CD4-positive, alpha-beta memory T cell (primary cell): ENCODE data around the gene GHRL. TPM values are rescaled to one million over a fixed set of nuclear protein-coding genes. Genes with fewer than 3 reads are reported as not detected.

Source experiments
- CTCF ChIA-PET: fragments of 350-600 bp; sonication (Branson Sonifier 250); formaldehyde crosslinking; loops from one replicate; lab custom pipeline; 2021; ENCODE audit warnings: inconsistent platforms; ENCODE audit not compliant: partially characterized antibody; lab: Charles Lee
- POLR2A ChIA-PET: fragments of 350-600 bp; sonication (Branson Sonifier 250); formaldehyde crosslinking; loops from one replicate; lab custom pipeline; 2021; ENCODE audit not compliant: partially characterized antibody; lab: Charles Lee
- DNase-seq, 5 donors: peaks; one replicate each; pipeline versions ENCODE4 v3.0.0 to v3.0.0-alpha.2; 2020 to 2022; ENCODE audit warnings: mixed read lengths in 1 of 5
- H3K27ac ChIP-seq: one replicate; pipeline ENCODE4 v1.7.0; 2013; ENCODE audit warnings: low read depth, low read length
- H3K27me3 ChIP-seq: 2 replicates; pipeline ENCODE4 v1.7.0; 2013; ENCODE audit warnings: mild to moderate bottlenecking, low read length, moderate library complexity; ENCODE audit not compliant: insufficient read depth
- H3K36me3 ChIP-seq: 2 replicates; pipeline ENCODE4 v1.7.0; 2013; ENCODE audit warnings: mild to moderate bottlenecking, low read length, moderate library complexity; ENCODE audit not compliant: insufficient read depth
- H3K4me1 ChIP-seq: 2 replicates; pipeline ENCODE4 v1.7.0; 2013; ENCODE audit warnings: mild to moderate bottlenecking, low read length, moderate library complexity; ENCODE audit not compliant: insufficient read depth
- H3K4me3 ChIP-seq, 2 donors: one replicate each; pipeline ENCODE4 v1.7.0; 2013; ENCODE audit warnings: low read length in 2 of 2, mild to moderate bottlenecking in 1 of 2
- H3K9me3 ChIP-seq, 2 donors: one replicate each; pipeline ENCODE4 v1.7.0; 2013; ENCODE audit warnings: low read length in 2 of 2, control low read depth in 1 of 2; ENCODE audit not compliant: control insufficient read depth in 1 of 2
- H3K27ac Mint-ChIP-seq, 7 donors: one replicate each; pipeline ENCODE4 v1.8.0; 2020 to 2021; ENCODE audit warnings: mixed read lengths in 7 of 7, mild to moderate bottlenecking in 6 of 7, inconsistent platforms in 3 of 7, moderate library complexity in 3 of 7
- H3K27me3 Mint-ChIP-seq, 2 donors: one replicate each; pipeline ENCODE4 v1.8.0; 2020 to 2021; ENCODE audit warnings: mixed read lengths in 2 of 2
- H3K36me3 Mint-ChIP-seq, 2 donors: one replicate each; pipeline ENCODE4 v1.8.0; 2020 to 2021; ENCODE audit warnings: mixed read lengths in 2 of 2, inconsistent platforms in 1 of 2, mild to moderate bottlenecking in 1 of 2
- H3K4me1 Mint-ChIP-seq, 4 donors: one replicate each; pipeline ENCODE4 v1.8.0; 2020 to 2021; ENCODE audit warnings: mixed read lengths in 4 of 4, mild to moderate bottlenecking in 1 of 4
- H3K4me3 Mint-ChIP-seq, 8 donors: one replicate each; pipeline ENCODE4 v1.8.0; 2020 to 2021; ENCODE audit warnings: mixed read lengths in 8 of 8, mild to moderate bottlenecking in 7 of 8, moderate library complexity in 6 of 8, inconsistent platforms in 3 of 8
- H3K9me3 Mint-ChIP-seq, 8 donors: one replicate each; pipeline ENCODE4 v1.8.0; 2020 to 2021; ENCODE audit warnings: mixed read lengths in 8 of 8, mild to moderate bottlenecking in 5 of 8, inconsistent platforms in 3 of 8, moderate library complexity in 1 of 8
- intact Hi-C: fragments of 100-400 bp; cut with micrococcal nuclease; formaldehyde crosslinking; loops from one replicate; pipeline ENCODE4 v1.15.1; 2023
- polyA plus RNA-seq, 2 donors: library from polyadenylated mRNA; unstranded; fragments of 300-500 nt; fragmentation: Illumina TruSeq; gene quantifications; one replicate each; pipeline ENCODE4 v1.2.3, GENCODE V29; 2021
- total RNA-seq, 2 experiments: library from RNA; stranded (reverse); gene quantifications; one replicate each; pipeline ENCODE4 v1.2.3, GENCODE V29; 2021

The GHRL gene
- total and polyA plus RNA-seq, 4 experiments from 2014 or later, result 0.75 to 1.1 TPM; not detected in 2

DNA sequence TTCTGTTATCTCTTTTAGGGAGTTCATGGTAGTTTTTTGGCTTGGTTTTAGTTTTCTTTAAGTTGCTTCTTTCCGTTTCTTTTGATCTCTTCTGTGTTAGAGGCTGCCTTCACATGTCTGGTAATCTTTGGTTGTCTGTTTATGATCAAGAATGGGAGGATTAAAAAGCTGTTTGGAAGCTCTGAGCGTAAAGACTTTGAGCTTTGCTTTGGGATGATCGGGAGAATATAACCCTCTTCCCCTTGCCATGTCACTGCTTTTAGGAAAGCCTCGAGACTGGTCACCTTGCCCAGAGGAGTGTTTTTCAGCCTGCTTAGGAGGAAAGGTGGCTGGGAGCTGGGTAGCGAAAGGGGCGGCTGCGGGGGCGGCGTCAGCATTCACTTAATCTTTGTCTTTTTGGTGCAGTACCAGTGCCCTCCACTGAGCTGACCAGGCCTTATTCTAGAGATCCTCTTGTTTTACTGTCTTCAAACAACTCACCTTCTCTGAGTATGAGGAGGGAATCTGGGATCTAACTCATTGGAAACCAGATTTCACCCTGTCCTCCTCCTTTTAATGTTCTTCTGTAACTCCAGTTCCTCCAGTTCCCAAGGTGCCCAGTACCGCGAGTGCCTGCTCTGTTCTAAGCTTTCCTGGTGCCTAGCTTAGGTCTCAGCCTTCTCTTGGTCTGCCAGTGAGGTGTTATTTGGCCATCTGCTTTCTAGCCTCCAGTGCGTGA is 28.9 kb downstream of the GHRL start:
- intact Hi-C loops, result loop anchor here (1.0 kb wide), 3 partner anchors 16 to 100 kb away; partner anchors contain the start of genes IRAK2 and TATDN2
- peak; percentile 66 to 80 (median 71) for DNase-seq
- H3K9me3 ChIP-seq, result no peaks in the 10 kb centered on the region
- Mint-ChIP-seq H3K27ac (peak overlapping the region; percentile 78 to 97 (median 91)), H3K4me3 (peak overlapping the region; percentile 72 to 91 (median 80)), H3K36me3 (peaks cover 58 to 69% of the 10 kb centered on the region in 2 donors), H3K4me1 (peaks cover 48 to 93% (median 76%) of the 10 kb centered on the region in 4 donors), H3K27me3 (no peaks in the 10 kb centered on the region), H3K9me3 (no peaks in the 10 kb centered on the region)
- ChIA-PET CTCF (interaction anchor here (0.7 to 5.3 kb wide), 30 partner anchors 8 to 832 kb away, joined by 3 to 67 read pairs (median 4); partner anchors contain the start of genes CRELD1, IRAK2, TATDN2 and VHL), POLR2A (interaction anchor here (0.7 to 4.4 kb wide), 22 partner anchors 9 to 868 kb away, joined by 3 to 62 read pairs (median 4); partner anchors contain the start of genes ARPC4, BRK1, CRELD1 and SEC13)
- H3K4me3 ChIP-seq, result peak overlapping the region in 1 of 2 donors; percentile 22
- no peaks in the 10 kb centered on the region for H3K27me3 ChIP-seq
- peak overlapping the region; percentile 64 for H3K27ac ChIP-seq
- peaks cover 83% of the 10 kb centered on the region for H3K4me1 ChIP-seq
- H3K36me3 ChIP-seq, result peaks cover 27% of the 10 kb centered on the region

DNA sequence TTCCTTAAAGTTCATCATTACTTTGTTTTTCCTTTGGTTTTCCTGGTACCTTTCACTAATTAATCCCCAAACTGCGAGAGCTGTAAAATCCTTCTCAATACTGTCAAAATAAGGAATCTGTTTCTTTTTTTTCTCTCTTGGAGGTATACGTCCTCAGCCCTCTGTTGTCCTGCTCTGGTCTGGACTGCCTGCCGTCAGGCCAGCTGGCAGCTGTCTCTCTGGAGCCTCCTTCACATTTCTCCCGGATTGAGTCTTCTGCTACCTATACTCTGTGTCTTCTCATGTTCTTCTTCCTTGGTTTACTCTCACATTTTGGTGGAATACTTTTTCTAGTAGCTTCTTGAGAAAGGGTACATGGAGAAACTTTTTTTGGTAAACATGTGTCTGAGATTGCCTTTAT is 30.7 kb downstream of the GHRL start:
- peaks cover 49 to 65% of the 10 kb centered on the region in 2 donors for H3K36me3 Mint-ChIP-seq

GRCh38 chr3:10260211-10260701 is 32.5 kb downstream of the GHRL start:
- Mint-ChIP-seq H3K4me3 (peak overlapping the region in 2 of 8 donors; percentile 5 to 6), H3K36me3 (peaks cover 49 to 67% of the 10 kb centered on the region in 2 donors)

More for the DNA sequence above, 30.7 kb downstream of the GHRL start:
- ChIA-PET POLR2A (interaction anchor here (0.9 to 4.4 kb wide), 5 partner anchors 9 to 329 kb away, joined by 3 to 62 read pairs (median 9); partner anchors contain the start of genes BRK1, CRELD1 and TATDN2), CTCF (interaction anchor here (0.7 to 5.3 kb wide), 8 partner anchors 12 to 330 kb away, joined by 3 to 67 read pairs (median 6); partner anchors contain the start of genes IRAK2, TATDN2 and VHL)
- peaks cover 71% of the 10 kb centered on the region for H3K4me1 ChIP-seq
- peak overlapping the region in 4 of 8 donors; percentile 3 to 55 (median 26) for H3K4me3 Mint-ChIP-seq
- H3K27ac ChIP-seq, result no peak overlapping the region
- DNase-seq, result no peak
- H3K4me3 ChIP-seq, result no peak overlapping the region
- H3K27me3 ChIP-seq, result no peaks in the 10 kb centered on the region
- H3K9me3 Mint-ChIP-seq, result no peaks in the 10 kb centered on the region
- peaks cover 43 to 83% (median 67%) of the 10 kb centered on the region in 4 donors for H3K4me1 Mint-ChIP-seq
- peaks cover 20% of the 10 kb centered on the region for H3K36me3 ChIP-seq
- no peaks in the 10 kb centered on the region for H3K9me3 ChIP-seq
- H3K27me3 Mint-ChIP-seq, result no peaks in the 10 kb centered on the region
- intact Hi-C loops, result no loop called here
- peak overlapping the region; percentile 42 to 94 (median 83) for H3K27ac Mint-ChIP-seq

DNA sequence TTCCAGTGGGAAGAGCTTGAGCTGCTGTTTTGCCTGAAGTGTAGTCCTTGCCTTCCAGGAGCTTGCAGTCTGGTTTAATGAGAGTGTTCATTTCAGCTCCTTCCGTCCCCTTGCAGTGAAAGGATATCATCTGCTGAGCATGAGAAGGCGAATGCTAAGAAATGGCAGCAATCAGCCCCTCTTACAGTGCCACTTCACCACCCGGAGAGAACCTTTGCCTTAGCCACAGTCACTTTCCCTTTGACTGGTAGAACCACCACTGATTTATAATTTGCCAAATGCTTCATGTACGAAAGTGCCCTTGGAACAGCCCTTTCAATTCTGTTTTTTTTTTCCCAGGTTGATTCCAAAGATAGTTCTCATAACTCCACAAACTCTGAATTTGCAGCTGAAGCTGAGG is 32.9 kb downstream of the GHRL start:
- H3K27me3 ChIP-seq, result no peaks in the 10 kb centered on the region
- no peaks in the 10 kb centered on the region for H3K9me3 ChIP-seq
- Mint-ChIP-seq H3K27me3 (no peaks in the 10 kb centered on the region), H3K4me3 (peak overlapping the region in 2 of 8 donors; percentile 5 to 6), H3K36me3 (peaks cover 49 to 70% of the 10 kb centered on the region in 2 donors), H3K4me1 (peaks cover 42 to 82% (median 69%) of the 10 kb centered on the region in 4 donors), H3K27ac (peak overlapping the region; percentile 72 to 92 (median 85)), H3K9me3 (peaks cover 0 to 1% (median 0%) of the 10 kb centered on the region in 8 donors)
- intact Hi-C loops, result no loop called here
- H3K4me1 ChIP-seq, result peaks cover 69% of the 10 kb centered on the region
- peaks cover 18% of the 10 kb centered on the region for H3K36me3 ChIP-seq
- H3K4me3 ChIP-seq, result no peak overlapping the region
- DNase-seq, result no peak
- ChIA-PET POLR2A (interaction anchor here (0.9 to 1.7 kb wide), 3 partner anchors 10 to 17 kb away, joined by 4 to 5 read pairs (median 4); partner anchors contain the start of gene TATDN2), CTCF (no interaction called here)
- H3K27ac ChIP-seq, result no peak overlapping the region

More at GRCh38 chr3:10260211-10260701, 32.5 kb downstream of the GHRL start:
- Histone ChIP-seq H3K27ac (no peak overlapping the region), H3K4me1 (peaks cover 67% of the 10 kb centered on the region), H3K27me3 (no peaks in the 10 kb centered on the region), H3K9me3 (no peaks in the 10 kb centered on the region), H3K4me3 (no peak overlapping the region), H3K36me3 (peaks cover 18% of the 10 kb centered on the region)
- ChIA-PET CTCF (no interaction called here), POLR2A (interaction anchor here (1.3 to 4.4 kb wide), 5 partner anchors 9 to 18 kb away, joined by 3 to 62 read pairs (median 5); partner anchors contain the start of gene TATDN2)
- Mint-ChIP-seq H3K27ac (peak overlapping the region; percentile 61 to 92 (median 85)), H3K27me3 (no peaks in the 10 kb centered on the region), H3K9me3 (peaks cover 0 to 1% (median 0%) of the 10 kb centered on the region in 8 donors), H3K4me1 (peaks cover 38 to 82% (median 68%) of the 10 kb centered on the region in 4 donors)
- no peak for DNase-seq
- intact Hi-C loops, result no loop called here

- H3K27me3 ChIP-seq, result no peaks in the 10 kb centered on the region
- CTCF ChIA-PET, result no interaction called here
- no peak overlapping the region for H3K27ac ChIP-seq
- H3K4me3 ChIP-seq, result no peak overlapping the region
- POLR2A ChIA-PET, result interaction anchor here (0.9 to 1.7 kb wide), 3 partner anchors 11 to 17 kb away, joined by 4 to 5 read pairs (median 4); partner anchors contain the start of gene TATDN2
- Mint-ChIP-seq H3K4me3 (no peak overlapping the region), H3K27me3 (no peaks in the 10 kb centered on the region), H3K27ac (peak overlapping the region; percentile 37 to 93 (median 72)), H3K36me3 (peaks cover 52 to 74% of the 10 kb centered on the region in 2 donors), H3K4me1 (peaks cover 46 to 82% (median 71%) of the 10 kb centered on the region in 4 donors), H3K9me3 (peaks cover 0 to 1% (median 0%) of the 10 kb centered on the region in 8 donors)
- peaks cover 24% of the 10 kb centered on the region for H3K36me3 ChIP-seq
- H3K9me3 ChIP-seq, result no peaks in the 10 kb centered on the region
- intact Hi-C loops, result no loop called here
- peaks cover 69% of the 10 kb centered on the region for H3K4me1 ChIP-seq
- DNase-seq, result no peak
Measured at GRCh38 chr3:10259036-10259435, 33.7 kb downstream of the GHRL start.

DNA sequence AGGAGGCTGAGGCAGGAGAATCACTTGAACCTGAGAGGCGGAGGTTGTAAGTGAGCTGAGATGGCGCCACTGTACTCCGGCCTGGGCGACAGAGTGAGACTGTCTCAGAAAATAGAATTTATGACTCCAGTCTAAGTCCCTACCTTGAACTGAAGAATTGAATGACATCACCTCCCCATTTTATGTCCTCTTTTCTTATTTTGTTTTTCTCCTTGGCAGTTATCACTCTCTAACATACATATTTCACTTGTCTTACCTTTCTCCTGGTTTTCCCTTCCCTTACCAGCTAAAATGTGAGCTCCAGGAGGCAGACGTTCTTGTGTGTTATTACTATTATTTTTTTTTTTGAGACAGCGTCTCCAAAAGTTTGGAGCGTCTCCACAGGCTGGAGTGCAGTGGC is 36.9 kb downstream of the GHRL start:
- POLR2A ChIA-PET, result interaction anchor here (0.6 kb wide), 1 partner anchor 13 kb away, joined by 3 read pairs; no protein-coding TSS in a partner anchor
- CTCF ChIA-PET, result interaction anchor here (0.8 to 1.3 kb wide), 3 partner anchors 8 to 61 kb away, joined by 3 to 4 read pairs (median 4); no protein-coding TSS in a partner anchor
- H3K9me3 Mint-ChIP-seq, result peaks cover 0 to 1% (median 0%) of the 10 kb centered on the region in 8 donors
- Histone ChIP-seq H3K27me3 (no peaks in the 10 kb centered on the region), H3K27ac (no peak overlapping the region), H3K4me3 (no peak overlapping the region), H3K9me3 (no peaks in the 10 kb centered on the region), H3K36me3 (peaks cover 23% of the 10 kb centered on the region), H3K4me1 (peaks cover 64% of the 10 kb centered on the region)
- no peaks in the 10 kb centered on the region for H3K27me3 Mint-ChIP-seq
- peaks cover 48 to 72% of the 10 kb centered on the region in 2 donors for H3K36me3 Mint-ChIP-seq
- H3K27ac Mint-ChIP-seq, result peak overlapping the region in 6 of 7 donors; percentile 36 to 87 (median 70)
- no peak for DNase-seq
- H3K4me1 Mint-ChIP-seq, result peaks cover 40 to 81% (median 69%) of the 10 kb centered on the region in 4 donors
- intact Hi-C loops, result no loop called here
- peak overlapping the region in 3 of 8 donors; percentile 25 to 47 (median 43) for H3K4me3 Mint-ChIP-seq
